SKM-1 (cell line): ENCODE data around the gene FBXO3.
"Not testable (repeated sequence)": the region's sequence is repeated elsewhere in the genome, so short reads cannot be mapped to it uniquely, and the experiment has no call there.

Experiments used
- DNase-seq: peaks from one replicate; lab custom pipeline; 2025; ENCODE audit not compliant: unreplicated experiment; lab: John Stamatoyannopoulos, UW

FBXO3 gene

GRCh38 chr11:33731723-33732531 is 42.4 kb downstream of the FBXO3 start:
- DNase-seq, result peak; percentile 73

- no peak for DNase-seq
Observed at GRCh38 chr11:33730716-33731115, 43.6 kb downstream of the FBXO3 start.

- not testable (repeated sequence) for DNase-seq
Observed at GRCh38 chr11:33729072-33729664, 45.2 kb downstream of the FBXO3 start.

DNA sequence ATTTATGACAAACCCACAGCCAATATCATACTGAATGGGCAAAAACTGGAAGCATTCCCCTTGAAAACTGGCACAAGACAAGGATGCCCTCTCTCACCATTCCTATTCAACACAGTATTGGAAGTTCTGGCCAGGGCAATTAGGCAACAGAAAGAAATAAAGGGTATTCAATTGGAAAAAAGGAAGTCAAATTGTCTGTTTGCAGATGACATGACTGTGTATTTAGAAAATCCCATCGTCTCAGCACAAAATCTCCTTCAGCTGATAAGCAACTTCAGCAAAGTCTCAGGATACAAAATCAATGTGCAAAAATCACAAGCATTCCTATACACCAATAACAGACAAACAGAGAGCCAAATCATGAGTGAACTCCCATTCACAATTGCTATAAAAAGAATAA is 46.8 kb downstream of the FBXO3 start:
- not testable (repeated sequence) for DNase-seq

GRCh38 chr11:33725496-33725895 is 48.8 kb downstream of the FBXO3 start:
- DNase-seq, result no peak

DNA sequence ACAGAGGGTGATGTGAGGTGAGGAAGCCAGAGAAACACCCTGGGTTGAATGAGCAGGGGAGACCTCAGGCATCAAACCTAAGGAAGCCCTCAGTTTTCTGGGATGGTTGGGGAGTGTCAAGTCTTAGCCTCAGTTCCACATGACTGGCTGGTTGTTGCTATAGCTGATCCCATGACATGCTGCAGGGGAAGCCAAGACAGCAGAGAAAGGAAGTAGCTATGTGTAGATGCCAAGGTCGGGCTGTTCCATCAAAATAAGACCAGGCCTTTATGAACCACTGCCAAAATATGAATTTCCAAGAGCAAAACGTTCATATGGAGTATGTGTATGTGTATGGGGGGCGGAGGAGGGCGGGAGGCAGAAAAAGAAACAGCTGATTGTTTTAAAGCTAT is 49.7 kb downstream of the FBXO3 start:
- no peak for DNase-seq

DNA sequence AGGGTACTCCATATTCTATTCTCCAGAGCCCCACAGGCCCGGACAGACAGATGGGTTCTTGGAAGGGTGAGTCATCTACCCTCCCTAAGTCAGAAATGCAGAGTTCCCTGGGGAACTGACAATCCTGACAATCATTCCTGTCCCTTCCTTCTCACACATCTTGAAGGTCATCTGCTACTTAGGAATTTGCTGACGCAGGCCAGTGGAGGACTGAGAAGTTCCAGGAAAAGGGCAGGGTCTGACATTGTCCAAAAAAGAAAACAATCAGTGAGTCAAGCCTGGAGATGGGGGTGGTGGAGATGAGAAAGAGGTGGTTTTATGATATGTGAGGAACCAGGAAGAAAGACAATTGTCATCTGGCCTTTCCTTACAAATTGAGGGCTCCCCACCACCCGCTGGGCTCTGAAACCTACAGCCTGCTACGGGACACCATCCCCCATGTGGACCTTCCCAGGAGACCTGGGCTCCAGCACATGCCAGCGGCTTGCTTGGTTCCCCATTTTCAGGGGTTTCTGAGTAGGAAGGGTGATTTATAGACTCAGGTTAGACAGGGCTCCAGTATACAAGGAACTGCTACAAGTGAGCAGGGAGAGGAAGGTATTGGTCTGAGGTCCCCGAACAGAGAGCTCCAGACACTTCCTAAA is 51.0 kb downstream of the FBXO3 start:
- DNase-seq, result peak; percentile 54

DNA sequence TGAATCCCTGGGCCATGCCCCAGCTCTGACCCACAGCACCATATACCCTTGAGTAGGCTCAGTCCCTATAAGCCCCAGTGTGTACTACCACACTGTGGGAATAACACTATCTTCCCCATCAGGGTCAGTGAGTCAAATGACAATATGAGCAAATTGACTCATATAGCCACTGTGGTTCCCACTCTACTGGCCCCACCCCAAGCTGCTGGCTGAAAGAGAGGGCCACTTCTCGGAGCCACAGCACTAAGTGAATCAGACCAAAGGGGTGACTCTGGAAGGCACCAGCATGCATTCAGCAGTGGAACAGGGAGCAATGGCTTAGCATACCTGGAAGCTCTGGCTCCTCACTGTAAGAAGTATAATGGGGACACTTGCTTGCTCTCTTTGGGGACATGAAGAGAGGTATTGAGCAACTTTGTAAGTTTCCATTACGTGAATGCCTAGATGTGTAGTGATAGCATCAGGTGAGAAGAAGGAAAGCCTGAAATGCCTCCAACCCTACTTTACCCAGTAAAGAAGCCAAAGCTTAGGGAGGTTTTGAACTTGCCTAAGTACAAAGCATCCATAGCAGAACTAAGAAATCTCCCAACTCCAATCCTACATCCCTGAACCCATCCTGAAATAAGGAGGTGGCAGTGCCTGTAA is 51.6 kb downstream of the FBXO3 start:
- DNase-seq, result no peak

- no peak for DNase-seq
Observed at GRCh38 chr11:33721984-33722383, 52.3 kb downstream of the FBXO3 start.

DNA sequence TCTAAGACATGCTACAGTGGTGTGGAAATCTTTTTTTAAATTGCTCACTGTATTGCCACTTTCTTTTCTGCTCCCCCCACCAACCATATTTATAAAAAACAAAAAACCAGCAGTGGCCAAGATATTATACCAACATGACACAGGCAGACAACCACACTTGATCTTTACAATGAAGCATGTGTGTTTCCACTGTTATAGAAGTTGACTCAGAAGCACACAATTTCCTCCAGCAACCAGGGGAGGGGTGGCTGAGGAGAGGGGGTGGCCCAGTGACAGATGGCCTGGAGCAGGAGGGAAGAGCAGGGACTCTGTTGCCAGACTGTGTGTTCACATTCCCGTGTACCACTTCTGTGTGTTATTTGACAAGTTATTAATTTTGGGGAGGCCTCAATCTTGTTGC is 52.9 kb downstream of the FBXO3 start:
- no peak for DNase-seq

DNA sequence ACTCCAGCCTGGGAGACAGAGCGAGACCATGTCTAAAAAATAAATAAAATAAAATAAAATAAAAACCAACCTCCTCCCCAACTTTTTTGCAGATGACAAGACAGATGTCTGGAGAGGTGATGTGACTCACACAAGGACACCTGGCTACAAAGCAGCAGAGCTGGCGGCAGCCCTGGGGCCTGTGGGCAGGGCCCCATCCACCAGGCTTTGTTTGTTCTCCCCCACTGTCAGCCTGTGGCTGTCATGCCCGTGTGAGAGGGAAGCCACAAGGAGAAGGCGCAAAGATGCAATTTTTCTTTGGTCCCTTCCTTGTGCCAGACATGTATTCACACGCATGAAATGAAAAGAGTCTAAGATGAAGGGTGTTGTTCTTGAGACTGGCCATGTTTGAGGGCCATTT is 54.7 kb downstream of the FBXO3 start:
- DNase-seq, result no peak

DNA sequence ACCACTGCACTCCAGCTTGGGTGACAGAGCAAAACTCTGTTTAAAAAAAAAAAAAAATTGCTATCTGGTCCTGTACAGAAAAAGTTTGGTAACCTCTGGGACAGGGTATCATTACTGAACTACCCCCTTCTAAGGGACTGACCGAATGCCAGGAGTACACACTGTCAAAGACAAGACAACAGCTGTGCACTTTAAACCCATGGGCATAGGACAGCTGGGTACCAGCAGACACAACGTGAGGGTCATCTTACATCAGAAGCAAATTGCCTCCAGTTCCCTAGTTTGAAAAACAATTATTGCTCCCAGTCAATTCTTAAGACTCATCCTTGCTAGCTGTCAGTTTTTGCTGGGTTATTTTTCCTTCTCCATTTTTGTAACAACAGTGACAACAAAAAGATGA is 55.9 kb downstream of the FBXO3 start:
- no peak for DNase-seq

- DNase-seq, result no peak
Observed at GRCh38 chr11:33716243-33716642, 58.1 kb downstream of the FBXO3 start.

DNA sequence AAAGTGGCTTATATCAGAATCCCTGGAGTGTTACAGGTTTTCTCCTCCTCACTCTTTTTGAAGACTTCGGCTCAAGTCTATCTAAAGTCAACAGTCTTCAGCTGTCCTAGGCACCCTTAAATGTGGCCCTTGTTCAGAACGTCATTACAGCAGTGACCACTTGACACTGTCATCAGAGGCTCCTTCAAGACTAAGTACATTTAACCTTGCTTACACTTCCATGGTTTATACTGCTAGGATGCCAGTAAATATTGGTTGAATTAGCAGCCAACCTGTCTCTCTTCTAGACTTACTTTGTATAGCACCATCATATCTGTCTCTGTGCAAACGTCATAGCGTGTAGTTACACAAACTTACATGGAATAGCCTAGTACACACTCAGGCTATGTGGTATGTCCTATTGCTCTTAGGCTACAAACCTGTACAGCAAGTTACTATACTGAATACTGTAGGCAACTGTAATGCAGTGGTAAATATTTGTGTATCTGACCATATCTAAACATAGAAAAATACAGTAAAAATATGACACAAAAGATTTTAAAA is 60.4 kb downstream of the FBXO3 start:
- no peak for DNase-seq

- no peak for DNase-seq
Observed at GRCh38 chr11:33713151-33713855, 61.0 kb downstream of the FBXO3 start.

DNA sequence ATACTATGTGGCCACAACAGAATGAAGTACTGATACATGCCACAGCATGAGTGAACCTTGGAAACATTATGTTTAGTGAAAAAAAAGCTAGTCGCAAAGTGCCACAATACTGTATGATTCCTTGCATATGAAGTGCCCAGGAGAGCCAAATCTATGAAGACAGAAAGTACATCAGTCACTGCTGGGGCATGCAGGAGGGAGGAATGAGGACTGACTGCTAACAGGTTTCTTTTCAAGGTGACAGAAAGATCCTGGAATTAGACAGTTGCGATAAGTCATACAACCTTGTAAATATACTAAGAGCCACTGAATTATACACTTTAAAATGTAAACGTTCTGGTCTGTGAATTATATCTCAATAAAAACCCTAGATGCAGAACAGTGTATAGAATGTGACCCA is 61.9 kb downstream of the FBXO3 start:
- DNase-seq, result no peak

DNA sequence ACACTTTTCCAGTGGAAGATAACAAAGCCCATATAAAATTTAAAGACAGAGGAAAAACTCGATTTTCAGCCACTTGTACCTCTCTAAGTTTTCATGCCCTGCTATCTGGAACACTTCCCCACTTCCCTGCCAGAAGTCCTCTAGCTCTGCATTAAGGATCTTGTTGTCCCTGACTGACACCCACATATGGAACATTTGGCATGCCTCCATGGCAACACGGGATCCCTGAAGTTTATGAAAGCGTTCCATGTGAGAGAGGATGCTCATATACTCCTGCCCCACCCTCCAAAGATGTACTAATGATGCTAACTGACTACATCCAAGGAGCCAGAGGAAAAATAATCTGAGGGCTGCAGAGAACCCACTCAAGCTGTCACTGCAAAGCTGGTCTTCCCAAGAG is 64.9 kb downstream of the FBXO3 start:
- DNase-seq, result no peak

DNA sequence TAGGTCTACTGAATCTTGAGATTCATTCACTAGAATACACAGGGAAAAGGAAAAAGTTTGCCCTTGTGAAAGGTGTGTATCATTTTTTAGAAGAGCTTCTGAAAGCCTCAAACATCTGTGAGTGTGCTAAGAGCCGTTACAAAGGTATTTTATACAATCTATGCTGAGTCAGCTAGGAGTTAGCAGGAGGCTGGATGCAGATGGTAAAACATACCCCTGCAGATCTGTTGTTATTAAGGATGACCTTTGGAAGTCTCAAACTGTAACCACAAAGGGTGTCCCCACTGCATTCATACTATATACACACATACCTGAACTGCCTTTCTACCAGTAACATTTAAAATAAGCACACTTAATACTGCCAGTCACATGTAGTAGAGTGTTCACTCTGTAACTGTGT is 65.3 kb downstream of the FBXO3 start:
- DNase-seq, result no peak

DNA sequence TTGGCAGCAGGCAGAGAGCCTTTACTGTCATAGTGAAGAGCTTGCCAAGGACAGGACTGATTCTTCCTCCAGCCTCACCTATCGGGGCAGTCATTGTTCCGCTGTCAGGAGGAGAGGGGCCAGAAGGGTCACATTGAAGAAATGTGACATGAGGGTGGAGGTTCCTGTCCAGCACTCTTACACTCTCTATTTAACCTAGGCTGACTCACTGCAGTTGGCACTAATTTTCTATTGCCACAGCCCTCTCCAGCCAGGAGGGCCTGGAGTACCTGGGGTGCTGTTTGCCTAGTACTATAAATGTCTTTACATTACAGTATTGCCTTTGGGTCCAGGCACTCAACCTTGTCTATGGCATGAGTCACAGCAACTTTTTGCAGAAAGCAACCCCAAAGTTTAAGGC is 66.5 kb downstream of the FBXO3 start:
- DNase-seq, result not testable (repeated sequence)

DNA sequence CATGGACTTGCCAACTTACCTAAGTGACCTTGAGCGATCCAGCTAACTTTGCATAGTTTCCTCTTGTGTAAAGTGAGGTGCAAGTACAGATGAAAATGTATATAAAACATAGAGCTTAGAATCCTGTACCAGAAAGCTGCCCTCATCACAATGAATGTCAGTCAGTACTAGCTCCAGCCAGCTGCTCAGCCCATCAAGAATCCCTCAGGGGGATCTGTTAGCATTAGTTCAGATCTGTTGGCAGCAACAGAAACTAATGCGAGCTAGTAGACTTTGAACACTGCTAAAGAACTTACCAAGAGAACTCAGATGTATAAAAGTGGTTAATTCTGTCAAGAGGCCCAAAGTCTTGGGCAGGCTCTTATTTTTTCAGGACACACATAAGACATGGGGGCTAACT is 67.4 kb downstream of the FBXO3 start:
- DNase-seq, result no peak

GRCh38 chr11:33706546-33706945 is 67.8 kb downstream of the FBXO3 start:
- DNase-seq, result no peak
